ENCODE measurements around the gene KIF26A.

- no peak for TF ChIP-seq CTCF (IDR thresholded peaks at IDR 0.05)
- no peak for TF ChIP-seq POLR2A (IDR thresholded peaks at IDR 0.05)
- no peak for TF ChIP-seq EP300 (IDR thresholded peaks at IDR 0.05)
Observed at GRCh38 chr14:104220215-104221070, 82.1 kb downstream of the KIF26A start.
